Neuronal stem cell (in vitro differentiated cells): Measurements from ENCODE around the gene VWA5B1.
A peak's percentile ranks its signal among the peaks of the same experiment; 100 is the strongest.

ENCODE experiments used
- DNase-seq: peaks from one replicate; pipeline ENCODE4 v3.0.0-alpha.2; 2013; ENCODE audit warnings: low spot score
- H2AFZ ChIP-seq: one replicate; pipeline ENCODE4 v1.6.1; 2013; ENCODE audit warnings: mild to moderate bottlenecking, low read length, inconsistent platforms
- H2AK5ac ChIP-seq: 2 replicates; pipeline ENCODE4 v1.6.1; 2013; ENCODE audit warnings: low read depth, mild to moderate bottlenecking, inconsistent platforms, low read length, moderate library complexity, mixed read lengths
- H2BK120ac ChIP-seq: 2 replicates; pipeline ENCODE4 v1.6.1; 2013; ENCODE audit warnings: low read depth, mild to moderate bottlenecking, inconsistent platforms, low read length, moderate library complexity, mixed read lengths
- H2BK12ac ChIP-seq: one replicate; pipeline ENCODE4 v1.6.1; 2013; ENCODE audit warnings: low read length, inconsistent platforms
- H2BK15ac ChIP-seq: 2 replicates; pipeline ENCODE4 v1.6.1; 2013; ENCODE audit warnings: mild to moderate bottlenecking, low read length, inconsistent platforms, mixed read lengths
- H2BK5ac ChIP-seq: one replicate; pipeline ENCODE4 v1.6.1; 2013; ENCODE audit warnings: inconsistent platforms, mild to moderate bottlenecking, low read length, moderate library complexity
- H3K14ac ChIP-seq: one replicate; pipeline ENCODE4 v1.6.1; 2013; ENCODE audit warnings: low read length, inconsistent platforms
- H3K18ac ChIP-seq: 2 replicates; pipeline ENCODE4 v1.6.1; 2013; ENCODE audit warnings: low read length, inconsistent platforms
- H3K23ac ChIP-seq: 2 replicates; pipeline ENCODE4 v1.6.1; 2013; ENCODE audit warnings: low read depth, mild to moderate bottlenecking, mixed read lengths, low read length, inconsistent platforms; ENCODE audit not compliant: poor library complexity
- H3K27ac ChIP-seq: replicated peaks from 3 replicates; pipeline ENCODE4 v1.5.1; 2013; ENCODE audit warnings: low read length, inconsistent platforms
- H3K27me3 ChIP-seq, 3 experiments: 2 replicates each; pipeline ENCODE4 v1.6.1; 2013; ENCODE audit warnings: low read length in 3 of 3, mild to moderate bottlenecking in 2 of 3, inconsistent platforms in 1 of 3, low read depth in 1 of 3, mixed read lengths in 1 of 3, moderate library complexity in 1 of 3; ENCODE audit not compliant: control insufficient read depth in 3 of 3, insufficient read depth in 3 of 3
- H3K36me3 ChIP-seq, 2 donors: replicated peaks in 1 of 2; 2 replicates each; pipeline ENCODE4 v1.6.1; 2013; ENCODE audit warnings: low read length in 2 of 2; ENCODE audit not compliant: control insufficient read depth in 2 of 2, insufficient read depth in 2 of 2
- H3K4ac ChIP-seq: 2 replicates; pipeline ENCODE4 v1.6.1; 2013; ENCODE audit warnings: inconsistent platforms, mild to moderate bottlenecking, low read length, moderate library complexity
- H3K4me1 ChIP-seq, 2 donors: 1 replicate in 1 of 2; 2 replicates in 1 of 2; pipeline ENCODE4 v1.6.1; 2013; ENCODE audit warnings: low read length in 2 of 2, low read depth in 1 of 2; ENCODE audit not compliant: control insufficient read depth in 2 of 2, insufficient read depth in 1 of 2
- H3K4me2 ChIP-seq: one replicate; pipeline ENCODE4 v1.6.1; 2013; ENCODE audit warnings: mild to moderate bottlenecking, low read length, inconsistent platforms; ENCODE audit not compliant: insufficient read depth, poor library complexity, severe bottlenecking
- H3K4me3 ChIP-seq, 2 donors: 2 replicates each; pipeline ENCODE4 v1.5.1; 2013; ENCODE audit warnings: low read length in 2 of 2, mild to moderate bottlenecking in 2 of 2, inconsistent platforms in 1 of 2, moderate library complexity in 1 of 2
- H3K79me1 ChIP-seq: one replicate; pipeline ENCODE4 v1.6.1; 2013; ENCODE audit warnings: low read depth, mild to moderate bottlenecking, inconsistent platforms, low read length, moderate library complexity
- H3K9ac ChIP-seq: one replicate; pipeline ENCODE4 v1.6.1; 2013; ENCODE audit warnings: mild to moderate bottlenecking, low read depth, low read length, inconsistent platforms; ENCODE audit not compliant: poor library complexity
- H3K9me3 ChIP-seq, 2 donors: replicated peaks in 1 of 2; 2 replicates each; pipeline versions ENCODE3 to v1.6.1; 2013; ENCODE audit warnings: low read length in 2 of 2, mild to moderate bottlenecking in 2 of 2, inconsistent platforms in 1 of 2, low read depth in 1 of 2, mixed read lengths in 1 of 2, moderate library complexity in 1 of 2; ENCODE audit not compliant: control insufficient read depth in 2 of 2, insufficient read depth in 1 of 2
- H4K8ac ChIP-seq: one replicate; pipeline ENCODE4 v1.6.1; 2013; ENCODE audit warnings: low read depth, mild to moderate bottlenecking, inconsistent platforms, low read length, moderate library complexity
- H4K91ac ChIP-seq: one replicate; pipeline ENCODE4 v1.6.1; 2013; ENCODE audit warnings: low read length, low read depth, mild to moderate bottlenecking, inconsistent platforms; ENCODE audit not compliant: poor library complexity
- WGBS, 2 donors: extraction: QIAGEN DNeasy Blood & Tissue Kit; methylation state at CpG; one replicate each; pipeline ENCODE4 v1.1.7; 2013; ENCODE audit warnings: missing lambda C conversion rate in 2 of 2, mixed read lengths in 1 of 2; ENCODE audit not compliant: insufficient read length in 2 of 2, insufficient replicate concordance in 1 of 2; ENCODE audit errors: extremely low coverage in 2 of 2; 5-methylcytosine and 5-hydroxymethylcytosine counted together

VWA5B1 gene

DNA sequence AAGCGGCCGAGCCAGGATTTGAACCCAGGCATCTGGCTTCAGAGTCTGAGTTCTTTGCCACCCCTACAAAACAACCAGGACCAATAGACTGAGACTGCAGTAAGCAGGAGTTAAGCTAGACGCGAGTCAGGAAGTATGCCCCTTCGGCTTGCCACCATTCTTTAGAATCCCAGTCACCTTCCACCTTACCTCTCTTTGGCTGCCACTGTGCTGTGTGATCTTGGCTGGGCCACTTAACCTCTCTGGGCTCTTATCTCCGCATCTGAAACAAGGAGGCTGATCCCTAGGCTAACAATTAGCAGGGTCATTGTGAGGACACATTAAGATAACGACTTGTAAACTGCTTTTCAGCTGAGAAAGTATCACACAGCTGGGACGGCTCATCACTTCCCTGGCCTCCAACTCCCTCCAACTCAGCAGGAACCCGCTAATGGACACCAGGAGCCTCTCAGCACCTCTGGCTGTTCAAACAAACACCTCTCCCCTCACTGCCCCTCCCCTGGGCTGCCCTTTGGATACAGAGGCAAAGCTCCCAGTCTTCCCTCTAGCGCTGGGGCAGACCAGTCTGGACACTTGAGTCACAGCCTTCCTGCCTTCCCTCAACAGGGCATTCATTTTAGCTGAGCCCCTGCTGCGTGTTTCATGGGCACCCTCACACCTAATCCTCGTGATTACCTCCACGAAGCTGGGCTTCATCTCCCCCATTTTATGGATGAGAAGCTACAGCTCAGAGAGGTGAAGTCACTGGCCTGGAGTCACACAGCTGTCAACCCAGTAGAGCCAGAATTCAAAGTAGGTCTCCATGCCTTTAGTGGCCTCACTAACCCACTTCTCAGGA is 112.1 kb downstream of the VWA5B1 start:
- Histone ChIP-seq H3K4ac (no peak overlapping the region), H3K9ac (no peak overlapping the region), H3K4me3 (no peak overlapping the region), H3K27me3 (peaks cover 0 to 50% (median 0%) of the 10 kb centered on the region in 3 experiments), H3K79me1 (no peaks in the 10 kb centered on the region), H3K27ac (no peak overlapping the region), H3K18ac (no peak overlapping the region), H2BK5ac (no peak overlapping the region), H3K14ac (no peak overlapping the region), H2AFZ (no peak overlapping the region), H2BK15ac (no peak overlapping the region), H3K4me1 (peaks cover 0 to 8% of the 10 kb centered on the region in 2 donors), H3K23ac (no peak overlapping the region), H3K9me3 (no peaks in the 10 kb centered on the region), H2BK12ac (no peak overlapping the region), H4K91ac (no peak overlapping the region), H2BK120ac (no peak overlapping the region), H3K4me2 (no peak overlapping the region), H4K8ac (no peak overlapping the region), H3K36me3 (no peaks in the 10 kb centered on the region), H2AK5ac (no peak overlapping the region)
- WGBS, 2 donors: no CpG with 5 or more reads among the region's 13 CpGs
- no peak for DNase-seq

DNA sequence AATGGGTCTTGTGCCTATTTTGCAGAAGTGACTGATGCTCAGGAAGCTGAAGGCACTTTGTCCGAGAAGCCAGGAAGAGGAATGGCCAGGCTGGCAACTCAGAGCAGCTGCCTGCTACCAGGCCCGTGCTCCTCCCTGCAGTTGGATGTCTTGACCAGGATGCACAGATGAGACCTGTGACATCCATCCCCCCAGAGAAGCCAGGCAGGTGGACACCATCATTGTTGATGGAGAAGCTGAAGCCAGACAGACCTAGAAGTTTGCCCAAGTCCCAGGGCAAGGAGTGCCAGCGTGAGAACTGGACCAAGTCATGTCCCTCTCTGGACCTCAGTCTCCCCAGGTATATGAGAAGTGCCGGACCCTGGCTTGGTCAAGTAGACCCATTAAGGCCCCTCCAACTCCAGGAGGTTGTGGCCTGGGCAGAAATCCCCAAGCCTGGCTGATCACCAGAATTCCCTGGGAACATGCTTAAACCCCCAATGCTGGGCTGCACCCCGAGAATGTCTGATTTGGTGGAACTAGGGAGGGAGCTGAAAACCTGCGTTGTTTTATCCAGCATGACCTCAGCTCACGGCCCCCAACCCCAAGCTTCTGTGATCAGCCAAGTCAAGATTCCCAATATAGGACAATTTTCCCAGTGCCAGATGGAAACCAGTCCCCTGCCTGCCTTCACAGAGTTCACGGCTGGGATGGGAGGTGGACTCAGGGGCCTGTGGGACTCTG is 112.9 kb downstream of the VWA5B1 start:
- Histone ChIP-seq H4K91ac (no peak overlapping the region), H3K23ac (no peak overlapping the region), H3K18ac (no peak overlapping the region), H2BK5ac (no peak overlapping the region), H3K9me3 (no peaks in the 10 kb centered on the region), H3K27ac (no peak overlapping the region), H3K36me3 (no peaks in the 10 kb centered on the region), H3K4me2 (no peak overlapping the region), H3K14ac (no peak overlapping the region), H4K8ac (no peak overlapping the region), H3K4ac (no peak overlapping the region), H2AFZ (no peak overlapping the region), H3K9ac (no peak overlapping the region), H3K4me1 (peaks cover 0 to 8% of the 10 kb centered on the region in 2 donors), H2BK120ac (no peak overlapping the region), H2AK5ac (peak overlapping the region; percentile 4), H2BK15ac (no peak overlapping the region), H3K4me3 (no peak overlapping the region), H3K27me3 (peaks cover 0 to 50% (median 0%) of the 10 kb centered on the region in 3 experiments), H2BK12ac (no peak overlapping the region), H3K79me1 (no peaks in the 10 kb centered on the region)
- WGBS, 2 donors: no CpG with 5 or more reads among the region's 8 CpGs
- no peak for DNase-seq

DNA sequence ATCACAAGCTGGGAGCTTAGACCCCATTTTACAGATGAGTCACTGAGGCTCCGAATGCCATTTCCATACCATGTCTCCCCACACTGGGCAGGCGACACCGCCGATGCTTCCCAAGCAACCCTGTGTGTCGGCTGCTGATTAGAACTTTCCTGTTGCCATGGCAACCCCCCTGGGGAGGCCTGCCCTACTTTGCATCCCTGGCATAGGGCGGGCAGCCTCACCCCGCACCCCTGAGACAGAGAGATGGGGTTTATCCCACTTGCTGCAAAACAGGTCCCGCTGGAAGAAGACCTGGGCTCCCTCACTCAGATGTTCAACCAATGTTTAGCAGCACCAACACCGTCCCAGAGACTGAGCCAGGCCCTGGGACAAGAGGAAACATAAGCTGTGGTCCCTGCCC is 113.8 kb downstream of the VWA5B1 start:
- Histone ChIP-seq H2BK5ac (no peak overlapping the region), H3K9ac (no peak overlapping the region), H3K79me1 (no peaks in the 10 kb centered on the region), H4K91ac (no peak overlapping the region), H3K18ac (no peak overlapping the region), H3K23ac (no peak overlapping the region), H3K4me1 (peaks cover 0 to 8% of the 10 kb centered on the region in 2 donors), H3K4me2 (no peak overlapping the region), H2AFZ (no peak overlapping the region), H2BK15ac (no peak overlapping the region), H2BK120ac (no peak overlapping the region), H3K4me3 (no peak overlapping the region), H3K27ac (no peak overlapping the region), H3K14ac (no peak overlapping the region), H2AK5ac (peak overlapping the region; percentile 28), H3K36me3 (no peaks in the 10 kb centered on the region), H4K8ac (no peak overlapping the region), H3K9me3 (no peaks in the 10 kb centered on the region), H3K4ac (no peak overlapping the region), H3K27me3 (peaks cover 0 to 45% (median 0%) of the 10 kb centered on the region in 3 experiments), H2BK12ac (no peak overlapping the region)
- no peak for DNase-seq
- no CpG with 5 or more reads among the region's 9 CpGs for WGBS, 2 donors
